Activated B cell treated with CpG ODN at 0.5 μM for 24 hours (primary cell): ENCODE results near the gene PAX4. TPM values are rescaled to one million over a fixed set of nuclear protein-coding genes. Genes with fewer than 3 reads are reported as not detected.

ENCODE experiments used
- ATAC-seq: fragments of 200-7000 bp; cut with Tn5 transposase; one replicate; pipeline ENCODE4 v1.10.0; 2021; ENCODE audit warnings: low read depth, mild to moderate bottlenecking, moderate library complexity
- CTCF ChIA-PET: fragments of 350-600 bp; sonication (Branson Sonifier 250); formaldehyde crosslinking; loops from one replicate; lab custom pipeline; 2021; ENCODE audit warnings: antibody characterized with exemption; lab: Charles Lee
- POLR2A ChIA-PET: fragments of 350-600 bp; sonication (Branson Sonifier 250); formaldehyde crosslinking; loops from one replicate; lab custom pipeline; 2021; ENCODE audit warnings: antibody characterized with exemption; lab: Charles Lee
- DNase-seq: peaks from one replicate; pipeline ENCODE4 v3.0.0; 2022
- H3K27ac Mint-ChIP-seq: one replicate; pipeline ENCODE4 v1.8.0; 2020; ENCODE audit warnings: mixed read lengths
- H3K27me3 Mint-ChIP-seq: one replicate; pipeline ENCODE4 v1.8.0; 2021; ENCODE audit warnings: mixed read lengths
- H3K36me3 Mint-ChIP-seq: one replicate; pipeline ENCODE4 v1.8.0; 2021; ENCODE audit warnings: low read depth, mixed read lengths
- H3K4me1 Mint-ChIP-seq: one replicate; pipeline ENCODE4 v1.8.0; 2021; ENCODE audit warnings: mixed read lengths
- H3K4me3 Mint-ChIP-seq: one replicate; pipeline ENCODE4 v1.8.0; 2020; ENCODE audit warnings: mild to moderate bottlenecking, mixed read lengths
- H3K9me3 Mint-ChIP-seq: one replicate; pipeline ENCODE4 v1.8.0; 2020; ENCODE audit warnings: mixed read lengths
- intact Hi-C: fragments of 100-400 bp; cut with micrococcal nuclease; formaldehyde crosslinking; loops from one replicate; pipeline ENCODE4 v1.15.1; 2024
- total RNA-seq: library from RNA; stranded (reverse); gene quantifications from 2 replicates; pipeline ENCODE4 v1.2.3, GENCODE V29; 2022
- TF ChIP-seq, protein P1 (sequence below): fragments of 200-600 bp; IDR thresholded peaks from one replicate; pipeline ENCODE4 v1.8.0; 2022; ENCODE audit warnings: antibody characterized with exemption, mild to moderate bottlenecking

The PAX4 gene
- total RNA-seq, 1 donor from 2014 or later = not detected

DNA sequence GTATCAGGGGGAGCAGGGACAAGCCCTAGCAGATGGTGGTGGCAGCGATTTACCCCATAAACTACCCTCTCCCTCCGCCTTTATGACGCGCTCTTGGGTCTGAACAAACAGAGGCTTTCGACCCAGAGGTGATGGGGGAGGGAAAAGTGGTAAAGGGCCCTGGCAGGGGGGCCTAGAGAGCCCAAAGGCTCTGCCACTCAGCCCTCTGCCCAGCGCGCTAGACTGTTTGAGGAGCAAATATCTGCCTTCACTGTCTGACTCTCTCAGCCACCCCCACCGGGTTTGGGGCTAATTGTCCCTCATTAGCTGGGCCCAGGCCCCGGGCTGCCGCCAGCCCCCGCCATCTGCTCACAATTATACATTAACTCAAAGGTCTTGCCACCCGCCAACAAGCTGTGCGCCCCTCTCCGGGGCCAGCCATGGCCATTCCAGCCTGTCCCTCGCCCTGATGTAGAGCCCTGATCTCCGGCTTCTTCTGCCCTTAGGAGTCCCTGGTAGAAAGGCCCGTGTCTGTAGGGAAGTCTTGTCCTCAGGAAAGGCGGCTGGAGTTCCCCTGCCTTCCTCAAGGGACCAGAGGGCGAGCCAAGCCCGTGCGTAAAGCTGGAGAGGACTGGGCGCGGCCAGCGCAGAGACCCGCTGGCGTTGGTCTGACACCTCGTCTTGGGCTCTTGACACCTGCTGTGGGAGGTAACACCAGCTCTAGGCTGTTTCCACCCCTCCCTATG, 1.9 kb upstream of the PAX4 start:
- Mint-ChIP-seq H3K27me3 (peaks cover 46% of the 10 kb centered on the region), H3K9me3 (no peaks in the 10 kb centered on the region), H3K4me3 (no peak overlapping the region), H3K27ac (no peak overlapping the region), H3K4me1 (peaks cover 2% of the 10 kb centered on the region), H3K36me3 (no peaks in the 10 kb centered on the region)
- POLR2A ChIA-PET = interaction anchor here (0.7 kb wide), 1 partner anchor 37 kb away, joined by 3 read pairs; no protein-coding TSS in a partner anchor
- TF ChIP-seq, protein P1, sequence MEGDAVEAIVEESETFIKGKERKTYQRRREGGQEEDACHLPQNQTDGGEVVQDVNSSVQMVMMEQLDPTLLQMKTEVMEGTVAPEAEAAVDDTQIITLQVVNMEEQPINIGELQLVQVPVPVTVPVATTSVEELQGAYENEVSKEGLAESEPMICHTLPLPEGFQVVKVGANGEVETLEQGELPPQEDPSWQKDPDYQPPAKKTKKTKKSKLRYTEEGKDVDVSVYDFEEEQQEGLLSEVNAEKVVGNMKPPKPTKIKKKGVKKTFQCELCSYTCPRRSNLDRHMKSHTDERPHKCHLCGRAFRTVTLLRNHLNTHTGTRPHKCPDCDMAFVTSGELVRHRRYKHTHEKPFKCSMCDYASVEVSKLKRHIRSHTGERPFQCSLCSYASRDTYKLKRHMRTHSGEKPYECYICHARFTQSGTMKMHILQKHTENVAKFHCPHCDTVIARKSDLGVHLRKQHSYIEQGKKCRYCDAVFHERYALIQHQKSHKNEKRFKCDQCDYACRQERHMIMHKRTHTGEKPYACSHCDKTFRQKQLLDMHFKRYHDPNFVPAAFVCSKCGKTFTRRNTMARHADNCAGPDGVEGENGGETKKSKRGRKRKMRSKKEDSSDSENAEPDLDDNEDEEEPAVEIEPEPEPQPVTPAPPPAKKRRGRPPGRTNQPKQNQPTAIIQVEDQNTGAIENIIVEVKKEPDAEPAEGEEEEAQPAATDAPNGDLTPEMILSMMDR = no peak
- CTCF ChIA-PET = no interaction called here
- intact Hi-C loops = no loop called here
- ATAC-seq (no peak), DNase-seq (no peak)

DNA sequence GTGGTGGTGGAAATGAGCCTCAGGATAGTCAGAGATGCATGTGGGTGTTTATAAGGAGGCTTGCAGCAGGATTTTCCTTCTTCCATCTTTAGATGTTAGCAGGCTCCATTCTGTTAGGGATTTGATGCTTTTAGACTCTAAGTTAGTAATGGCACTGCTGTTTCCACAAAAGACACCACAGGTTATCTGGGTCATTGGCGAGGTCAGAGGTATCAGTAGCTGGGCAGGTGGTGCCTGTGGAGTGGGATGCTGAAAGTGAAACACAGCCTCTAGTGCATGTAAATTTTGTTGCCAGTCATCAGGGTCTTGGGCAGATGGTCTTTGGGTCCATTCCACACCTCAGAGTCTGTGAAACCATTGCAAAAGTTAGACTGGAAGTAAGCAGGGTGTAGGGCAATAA, 833 bp upstream of the PAX4 start:
- intact Hi-C loops = no loop called here
- ATAC-seq (no peak), DNase-seq (no peak)
- no peaks in the 10 kb centered on the region for H3K9me3 Mint-ChIP-seq
- peaks cover 2% of the 10 kb centered on the region for H3K4me1 Mint-ChIP-seq
- ChIA-PET CTCF (no interaction called here), POLR2A (no interaction called here)
- H3K36me3 Mint-ChIP-seq = no peaks in the 10 kb centered on the region
- no peak overlapping the region for H3K4me3 Mint-ChIP-seq
- no peak overlapping the region for H3K27ac Mint-ChIP-seq
- TF ChIP-seq, protein P1 = no peak
- peaks cover 41% of the 10 kb centered on the region for H3K27me3 Mint-ChIP-seq

DNA sequence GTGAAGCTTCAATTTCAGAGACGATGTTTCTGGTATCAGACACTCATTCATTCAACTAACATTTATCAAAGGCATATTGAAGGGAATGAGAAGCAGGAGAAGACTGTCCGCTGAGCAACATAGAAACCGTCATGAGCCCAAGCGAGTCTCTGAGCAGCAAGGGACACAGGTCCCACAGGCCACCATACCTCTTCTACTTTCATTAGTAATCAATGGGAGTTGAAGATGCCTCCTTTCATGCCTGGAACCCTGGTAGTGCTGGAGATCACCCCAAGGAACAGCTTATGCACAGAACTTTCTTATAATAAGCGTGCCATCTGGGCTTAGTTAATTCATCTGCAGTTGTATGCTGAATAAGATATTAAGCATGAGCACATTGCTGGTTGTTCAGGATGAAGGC, 1.2 kb downstream of the PAX4 start:
- DNase-seq (no peak), ATAC-seq (no peak)
- Mint-ChIP-seq H3K27me3 (peaks cover 41% of the 10 kb centered on the region), H3K4me3 (no peak overlapping the region), H3K36me3 (no peaks in the 10 kb centered on the region), H3K27ac (no peak overlapping the region), H3K9me3 (no peaks in the 10 kb centered on the region), H3K4me1 (peaks cover 2% of the 10 kb centered on the region)
- intact Hi-C loops = no loop called here
- ChIA-PET CTCF (no interaction called here), POLR2A (no interaction called here)
- TF ChIP-seq, protein P1 = no peak

DNA sequence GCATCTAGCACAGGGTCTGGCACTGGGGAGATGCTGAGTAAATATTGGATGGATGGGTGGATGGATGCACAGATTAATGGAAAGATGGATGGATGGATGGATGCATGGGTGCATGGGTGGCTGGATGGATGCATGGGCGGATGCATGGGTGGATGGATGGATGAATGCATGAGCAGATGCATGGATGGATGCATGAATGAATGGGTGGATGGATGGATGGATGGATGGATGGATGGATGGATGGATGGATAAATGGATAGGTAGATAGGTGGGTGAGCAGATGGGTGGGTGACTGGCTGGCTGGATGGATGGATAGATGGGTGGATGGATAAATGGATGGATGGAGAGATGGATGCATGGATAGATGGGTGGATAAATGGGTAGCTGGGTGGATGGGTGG, 5.7 kb downstream of the PAX4 start:
- Mint-ChIP-seq H3K4me3 (no peak overlapping the region), H3K27ac (no peak overlapping the region), H3K36me3 (no peaks in the 10 kb centered on the region), H3K4me1 (no peaks in the 10 kb centered on the region), H3K9me3 (peaks cover 2% of the 10 kb centered on the region), H3K27me3 (peaks cover 16% of the 10 kb centered on the region)
- CTCF ChIA-PET = no interaction called here
- no peak for ATAC-seq
- TF ChIP-seq, protein P1 = no peak
- POLR2A ChIA-PET = no interaction called here
- no peak for DNase-seq
- intact Hi-C loops = no loop called here

DNA sequence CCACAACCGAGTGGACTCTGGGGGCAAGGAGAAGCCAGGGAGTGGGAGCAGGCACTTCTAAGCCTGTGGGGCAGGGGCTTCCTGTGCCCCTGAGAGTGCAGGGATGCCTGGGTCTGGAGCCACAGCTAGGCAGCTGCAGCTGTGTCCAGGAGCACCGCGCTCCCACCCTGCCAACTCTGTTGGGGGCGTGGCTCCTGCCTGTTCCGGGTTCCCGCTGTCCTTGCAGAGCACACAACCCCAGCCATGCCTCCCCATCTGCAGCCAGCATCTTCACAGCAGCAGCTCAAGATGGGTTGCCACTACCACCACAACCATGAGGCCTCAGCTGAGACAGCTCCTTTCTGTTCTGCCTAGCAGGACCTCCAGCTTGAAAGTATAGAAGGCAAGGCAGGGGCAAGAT, 8.6 kb downstream of the PAX4 start:
- POLR2A ChIA-PET = no interaction called here
- TF ChIP-seq, protein P1 = no peak
- Mint-ChIP-seq H3K4me3 (no peak overlapping the region), H3K4me1 (no peaks in the 10 kb centered on the region), H3K9me3 (peaks cover 2% of the 10 kb centered on the region), H3K36me3 (no peaks in the 10 kb centered on the region), H3K27ac (no peak overlapping the region), H3K27me3 (peaks cover 14% of the 10 kb centered on the region)
- ATAC-seq = no peak
- CTCF ChIA-PET = no interaction called here
- intact Hi-C loops = no loop called here
- no peak for DNase-seq
